Non-pigmented ciliary epithelial cell (primary cell): ENCODE results near the gene OSBPL10.

Experiments
- DNase-seq: peaks from one replicate; pipeline ENCODE4 v3.0.0-alpha.2; 2010; ENCODE audit warnings: low read depth

OSBPL10 gene

GRCh38 chr3:31768479-31769125 is 212.5 kb downstream of the OSBPL10 start:
- DNase-seq: no peak

- no peak for DNase-seq
These were observed 213.1 kb downstream of the OSBPL10 start for GRCh38 chr3:31767920-31768319.

GRCh38 chr3:31766669-31767068 is 214.4 kb downstream of the OSBPL10 start:
- DNase-seq: no peak

GRCh38 chr3:31765871-31766270 is 215.2 kb downstream of the OSBPL10 start:
- no peak for DNase-seq

GRCh38 chr3:31763731-31764130 is 217.3 kb downstream of the OSBPL10 start:
- no peak for DNase-seq

- no peak for DNase-seq
These were observed 218.1 kb downstream of the OSBPL10 start for GRCh38 chr3:31762888-31763351.

GRCh38 chr3:31762097-31762764 is 218.8 kb downstream of the OSBPL10 start:
- DNase-seq: no peak

GRCh38 chr3:31760654-31761053 is 220.4 kb downstream of the OSBPL10 start:
- no peak for DNase-seq

GRCh38 chr3:31758322-31758965 is 222.6 kb downstream of the OSBPL10 start:
- no peak for DNase-seq

- DNase-seq: no peak
These were observed 225.0 kb downstream of the OSBPL10 start for GRCh38 chr3:31755926-31756658.

GRCh38 chr3:31754575-31755278 is 226.3 kb downstream of the OSBPL10 start:
- DNase-seq: no peak

- no peak for DNase-seq
These were observed 228.0 kb downstream of the OSBPL10 start for GRCh38 chr3:31753050-31753425.

GRCh38 chr3:31752305-31753049 is 228.6 kb downstream of the OSBPL10 start:
- no peak for DNase-seq

- no peak for DNase-seq
These were observed 230.7 kb downstream of the OSBPL10 start for GRCh38 chr3:31750341-31750740.

GRCh38 chr3:31748933-31749295 is 232.1 kb downstream of the OSBPL10 start:
- no peak for DNase-seq

GRCh38 chr3:31748281-31748932 is 232.7 kb downstream of the OSBPL10 start:
- no peak for DNase-seq

- DNase-seq: no peak
These were observed 233.3 kb downstream of the OSBPL10 start for GRCh38 chr3:31747785-31748184.

GRCh38 chr3:31744913-31745312 is 236.1 kb downstream of the OSBPL10 start:
- DNase-seq: no peak

GRCh38 chr3:31743331-31744089 is 237.6 kb downstream of the OSBPL10 start:
- no peak for DNase-seq

- DNase-seq: no peak
These were observed 240.7 kb downstream of the OSBPL10 start for GRCh38 chr3:31740397-31740796.
